HEK293T (cell line): ENCODE results near the gene GLDN.

Experiments used
- ARNT ChIP-seq: fragments of 450-650 bp; IDR thresholded peaks from 2 replicates; pipeline ENCODE4 v1.6.1; 2017; ENCODE audit warnings: mild to moderate bottlenecking
- CTBP1 ChIP-seq: fragments of 450-650 bp; IDR thresholded peaks from 2 replicates; pipeline ENCODE4 v1.6.1; 2016; ENCODE audit warnings: borderline replicate concordance
- ELF4 ChIP-seq: fragments of 450-650 bp; IDR thresholded peaks from 2 replicates; pipeline ENCODE4 v1.6.1; 2017; ENCODE audit warnings: antibody characterized with exemption
- FOXA1 ChIP-seq: fragments of 450-650 bp; IDR thresholded peaks from 2 replicates; pipeline ENCODE4 v1.6.1; 2016; ENCODE audit warnings: mild to moderate bottlenecking
- FOXM1 ChIP-seq: fragments of 450-650 bp; IDR thresholded peaks from 2 replicates; pipeline ENCODE4 v1.6.1; 2017; ENCODE audit warnings: mild to moderate bottlenecking, borderline replicate concordance
- LEF1 ChIP-seq: fragments of 450-650 bp; IDR thresholded peaks from 2 replicates; pipeline ENCODE4 v1.6.1; 2017; ENCODE audit warnings: mild to moderate bottlenecking, borderline replicate concordance
- NFRKB ChIP-seq: fragments of 450-650 bp; IDR thresholded peaks from 2 replicates; pipeline ENCODE4 v1.6.1; 2016; ENCODE audit warnings: mild to moderate bottlenecking, moderate library complexity
- TARDBP ChIP-seq: fragments of 450-650 bp; IDR thresholded peaks from 2 replicates; pipeline ENCODE4 v1.6.1; 2016
- ZNF384 ChIP-seq: fragments of 450-650 bp; IDR thresholded peaks from 2 replicates; pipeline ENCODE4 v1.6.1; 2016

DNA sequence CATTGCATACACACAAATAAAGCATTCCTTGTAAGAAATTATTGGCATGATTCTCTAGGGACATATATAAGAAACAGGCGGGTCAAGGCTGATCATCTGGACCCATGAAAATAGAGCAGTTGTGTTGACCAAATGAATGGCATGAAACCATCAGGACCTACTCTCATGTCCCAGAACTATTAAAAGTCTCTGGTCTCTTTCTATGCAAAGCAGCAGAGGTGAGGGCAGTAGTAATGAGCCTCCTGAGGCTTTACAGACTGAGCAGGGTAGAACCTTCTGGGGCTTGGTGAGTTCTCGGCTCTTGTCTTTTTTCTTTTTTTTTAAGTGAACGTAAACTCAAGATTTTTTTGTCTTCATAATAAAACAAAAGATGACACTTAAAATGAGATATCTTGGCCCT lies 9.3 kb downstream of the GLDN start:
- TF ChIP-seq NFRKB (no peak), ELF4 (no peak), FOXM1 (no peak), CTBP1 (no peak), ZNF384 (no peak), FOXA1 (no peak), ARNT (no peak), LEF1 (no peak), TARDBP (no peak)
